ACC112 (cell line): ENCODE data around the gene MARCO.
"Not testable (repeated sequence)": the region's sequence is repeated elsewhere in the genome, so short reads cannot be mapped to it uniquely, and the experiment has no call there.

ENCODE experiments used
- H2AFZ ChIP-seq: fragments of 200-600 bp; sonication (generic); one replicate; pipeline ENCODE4 v1.6.0; 2017; ENCODE audit warnings: antibody characterized with exemption, low read length; ENCODE audit not compliant: unreplicated experiment
- H3K27ac ChIP-seq: fragments of 200-600 bp; sonication (generic); 2 replicates; pipeline ENCODE4 v1.5.1; 2014; ENCODE audit warnings: low read depth, mild to moderate bottlenecking, antibody characterized with exemption, low read length, moderate library complexity
- H3K27me3 ChIP-seq: fragments of 200-600 bp; sonication (generic); 2 replicates; pipeline ENCODE4 v1.6.1; 2014; ENCODE audit warnings: mild to moderate bottlenecking, antibody characterized with exemption, low read length, moderate library complexity, mixed read lengths; ENCODE audit not compliant: insufficient read depth
- H3K36me3 ChIP-seq: fragments of 200-600 bp; sonication (generic); 2 replicates; pipeline ENCODE4 v1.6.1; 2016; ENCODE audit warnings: mild to moderate bottlenecking, antibody characterized with exemption, low read length, moderate library complexity, mixed read lengths; ENCODE audit not compliant: insufficient read depth
- H3K4me1 ChIP-seq: fragments of 200-600 bp; sonication (generic); one replicate; pipeline ENCODE4 v1.6.1; 2016; ENCODE audit warnings: low read length, mixed read lengths; ENCODE audit not compliant: insufficient read depth, unreplicated experiment, control insufficient read depth
- H3K4me3 ChIP-seq: fragments of 200-600 bp; sonication (generic); 2 replicates; pipeline ENCODE4 v1.5.1; 2014; ENCODE audit warnings: mild to moderate bottlenecking, low read depth, low read length
- H3K79me2 ChIP-seq: fragments of 200-600 bp; sonication (generic); one replicate; pipeline ENCODE4 v1.6.0; 2016; ENCODE audit warnings: low read length; ENCODE audit not compliant: control insufficient read depth, unreplicated experiment, insufficient read depth

Gene MARCO

GRCh38 chr2:118988706-118989105, 46.7 kb downstream of the MARCO start:
- Histone ChIP-seq H2AFZ (no peak overlapping the region), H3K27ac (no peak overlapping the region), H3K36me3 (no peaks in the 10 kb centered on the region), H3K4me1 (peaks cover 2% of the 10 kb centered on the region), H3K4me3 (no peak overlapping the region), H3K79me2 (no peaks in the 10 kb centered on the region), H3K27me3 (peaks cover 67% of the 10 kb centered on the region)

GRCh38 chr2:118989481-118989880, 47.5 kb downstream of the MARCO start:
- H3K27me3 ChIP-seq = peaks cover 67% of the 10 kb centered on the region
- H3K4me3 ChIP-seq = no peak overlapping the region
- no peaks in the 10 kb centered on the region for H3K79me2 ChIP-seq
- H2AFZ ChIP-seq = no peak overlapping the region
- peaks cover 2% of the 10 kb centered on the region for H3K4me1 ChIP-seq
- H3K36me3 ChIP-seq = no peaks in the 10 kb centered on the region
- no peak overlapping the region for H3K27ac ChIP-seq

- H3K36me3 ChIP-seq = no peaks in the 10 kb centered on the region
- H3K4me1 ChIP-seq = peaks cover 2% of the 10 kb centered on the region
- H3K27ac ChIP-seq = no peak overlapping the region
- H2AFZ ChIP-seq = no peak overlapping the region
- peaks cover 59% of the 10 kb centered on the region for H3K27me3 ChIP-seq
- H3K4me3 ChIP-seq = no peak overlapping the region
- H3K79me2 ChIP-seq = no peaks in the 10 kb centered on the region
Measured at GRCh38 chr2:118990757-118991545, 49.0 kb downstream of the MARCO start.

GRCh38 chr2:118991554-118991953, 49.6 kb downstream of the MARCO start:
- H3K4me3 ChIP-seq = no peak overlapping the region
- peaks cover 56% of the 10 kb centered on the region for H3K27me3 ChIP-seq
- no peaks in the 10 kb centered on the region for H3K79me2 ChIP-seq
- no peak overlapping the region for H2AFZ ChIP-seq
- no peaks in the 10 kb centered on the region for H3K36me3 ChIP-seq
- no peak overlapping the region for H3K27ac ChIP-seq
- peaks cover 2% of the 10 kb centered on the region for H3K4me1 ChIP-seq

- H3K27me3 ChIP-seq = peaks cover 46% of the 10 kb centered on the region
- no peak overlapping the region for H3K4me3 ChIP-seq
- no peaks in the 10 kb centered on the region for H3K36me3 ChIP-seq
- peaks cover 2% of the 10 kb centered on the region for H3K4me1 ChIP-seq
- H2AFZ ChIP-seq = no peak overlapping the region
- H3K27ac ChIP-seq = no peak overlapping the region
- no peaks in the 10 kb centered on the region for H3K79me2 ChIP-seq
Measured at GRCh38 chr2:118992740-118993391, 50.9 kb downstream of the MARCO start.

- Histone ChIP-seq H2AFZ (no peak overlapping the region), H3K27me3 (peaks cover 46% of the 10 kb centered on the region), H3K4me1 (peaks cover 2% of the 10 kb centered on the region), H3K27ac (no peak overlapping the region), H3K79me2 (no peaks in the 10 kb centered on the region), H3K4me3 (no peak overlapping the region), H3K36me3 (no peaks in the 10 kb centered on the region)
Measured at GRCh38 chr2:118993392-118993752, 51.4 kb downstream of the MARCO start.

- Histone ChIP-seq H3K27ac (no peak overlapping the region), H3K79me2 (no peaks in the 10 kb centered on the region), H3K4me3 (no peak overlapping the region), H3K4me1 (peaks cover 2% of the 10 kb centered on the region), H2AFZ (no peak overlapping the region), H3K36me3 (no peaks in the 10 kb centered on the region), H3K27me3 (peaks cover 41% of the 10 kb centered on the region)
Measured at GRCh38 chr2:118994172-118994700, 52.2 kb downstream of the MARCO start.

GRCh38 chr2:118994778-118995177, 52.8 kb downstream of the MARCO start:
- Histone ChIP-seq H3K27ac (no peak overlapping the region), H3K4me1 (peaks cover 2% of the 10 kb centered on the region), H3K36me3 (no peaks in the 10 kb centered on the region), H3K27me3 (peaks cover 40% of the 10 kb centered on the region), H2AFZ (no peak overlapping the region), H3K4me3 (no peak overlapping the region), H3K79me2 (no peaks in the 10 kb centered on the region)

- H3K4me3 ChIP-seq, H3K27ac ChIP-seq, H3K4me1 ChIP-seq, H3K36me3 ChIP-seq, H3K79me2 ChIP-seq, H2AFZ ChIP-seq: not testable (repeated sequence)
- H3K27me3 ChIP-seq = peaks cover 21% of the 10 kb centered on the region
Measured at GRCh38 chr2:119003856-119004255, 61.9 kb downstream of the MARCO start.

- no peaks in the 10 kb centered on the region for H3K79me2 ChIP-seq
- H3K36me3 ChIP-seq = no peaks in the 10 kb centered on the region
- H3K27me3 ChIP-seq = peaks cover 27% of the 10 kb centered on the region
- H2AFZ ChIP-seq = no peak overlapping the region
- no peak overlapping the region for H3K27ac ChIP-seq
- no peaks in the 10 kb centered on the region for H3K4me1 ChIP-seq
- H3K4me3 ChIP-seq = no peak overlapping the region
Measured at GRCh38 chr2:119004602-119005001, 62.6 kb downstream of the MARCO start.

GRCh38 chr2:119005051-119005450, 63.1 kb downstream of the MARCO start:
- Histone ChIP-seq H2AFZ (no peak overlapping the region), H3K79me2 (no peaks in the 10 kb centered on the region), H3K36me3 (no peaks in the 10 kb centered on the region), H3K27me3 (peaks cover 31% of the 10 kb centered on the region), H3K4me3 (no peak overlapping the region), H3K27ac (no peak overlapping the region), H3K4me1 (no peaks in the 10 kb centered on the region)
